Esophagus mucosa (tissue), 1 donor: ENCODE results near the gene NKX6-2. TPM values are rescaled to one million over a fixed set of nuclear protein-coding genes. Genes with fewer than 3 reads are reported as not detected.

Experiments used
- ATAC-seq: fragments of 200-7000 bp; cut with Tn5 transposase; one replicate; pipeline ENCODE4 v1.9.1; 2020
- total RNA-seq: library from RNA; stranded (reverse); gene quantifications from one replicate; pipeline ENCODE4 v1.2.4, GENCODE V29; 2023
- donor health status: DM: yes; HTN: yes; CAD: no.

Gene NKX6-2
- total RNA-seq, 1 donor from 2014 or later, result 0.08 TPM

DNA sequence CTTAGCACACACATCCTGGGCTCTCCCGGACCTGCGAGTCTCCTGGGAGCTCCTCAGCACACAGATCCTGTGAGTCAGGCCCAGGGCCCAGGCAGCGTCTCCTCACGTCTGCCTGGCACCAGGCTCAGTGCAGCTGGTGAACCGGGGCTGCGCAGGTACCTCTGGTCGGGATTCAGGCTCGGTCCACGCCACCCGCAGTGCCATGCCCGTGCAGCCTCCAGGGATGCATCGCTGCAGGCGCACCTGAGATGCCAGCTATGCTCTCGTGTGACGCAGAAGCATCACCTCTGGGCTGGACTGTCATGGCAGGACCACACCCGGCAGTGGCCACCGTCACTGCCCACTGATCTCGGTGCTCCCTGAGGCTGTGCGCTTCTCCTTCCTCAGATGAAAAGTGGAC is 52.0 kb downstream of the NKX6-2 start:
- ATAC-seq, result no peak

Other genes with a start within 250 kb of the NKX6-2 start
- 14.3 TPM for gene INPP5A, start 248.4 kb downstream of the NKX6-2 start, total RNA-seq
- gene CFAP46, start 156.4 kb upstream of the NKX6-2 start, total RNA-seq, result 0.64 TPM